ENCODE data around the gene POU2F1. TPM values are rescaled to one million over a fixed set of nuclear protein-coding genes. Genes with fewer than 3 reads are reported as not detected.

Gene POU2F1
- total and polyA plus RNA-seq, 2 experiments from 2014 or later: 38.8 to 66.1 TPM

DNA sequence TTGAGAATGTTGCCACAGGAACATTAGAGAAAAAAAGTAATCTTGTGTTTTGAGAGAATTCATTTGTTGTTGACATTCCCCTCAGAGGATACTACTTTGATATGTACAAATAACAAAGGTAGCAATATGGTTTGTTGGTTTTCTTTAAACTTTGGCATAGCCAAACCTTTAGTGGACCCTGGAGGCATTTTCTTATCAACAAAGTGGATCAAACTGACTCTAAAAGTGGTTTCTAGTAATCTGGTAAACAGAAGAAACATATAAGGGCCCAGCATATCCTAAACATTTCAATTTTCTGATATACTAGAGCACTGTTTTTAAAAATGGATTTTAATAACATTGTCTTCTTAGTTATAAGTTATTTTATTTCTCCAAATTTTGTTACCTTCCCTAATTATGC is 29.8 kb downstream of the POU2F1 start:
- no peaks in the 10 kb centered on the region for H3K36me3 Mint-ChIP-seq (ENCODE audit: low read depth)
- ATAC-seq (no peak), DNase-seq (ENCODE audit: low spot score) (no peak)
- Histone ChIP-seq H4K20me1 (replicated peaks; ENCODE audit: insufficient read depth) (peaks cover 29% of the 10 kb centered on the region), H3K9me2 (ENCODE audit: insufficient read depth) (no peaks in the 10 kb centered on the region), H3K27ac (ENCODE audit: low read depth) (no peak overlapping the region), H3K4me3 (no peak overlapping the region), H2AFZ (no peak overlapping the region), H3K27me3 (ENCODE audit: insufficient read depth) (no peaks in the 10 kb centered on the region), H3K4me2 (no peak overlapping the region), H3K4me1 (ENCODE audit: insufficient read depth) (peaks cover 8% of the 10 kb centered on the region), H3K36me3 (ENCODE audit: insufficient read depth) (no peaks in the 10 kb centered on the region), H3F3A (replicated peaks; ENCODE audit: low read depth) (no peaks in the 10 kb centered on the region), H3K79me2 (replicated peaks; ENCODE audit: insufficient read depth) (peaks cover 100% of the 10 kb centered on the region)
- no peaks in the 10 kb centered on the region for H3K9me3 Mint-ChIP-seq
- H3K27me3 Mint-ChIP-seq (ENCODE audit: insufficient read depth, low read depth, poor library complexity): peaks cover 3% of the 10 kb centered on the region
- no peak overlapping the region for H3K27ac Mint-ChIP-seq
- H3K4me1 Mint-ChIP-seq: peaks cover 32% of the 10 kb centered on the region
- H3K4me3 Mint-ChIP-seq: no peak overlapping the region
- TF ChIP-seq, protein P1, sequence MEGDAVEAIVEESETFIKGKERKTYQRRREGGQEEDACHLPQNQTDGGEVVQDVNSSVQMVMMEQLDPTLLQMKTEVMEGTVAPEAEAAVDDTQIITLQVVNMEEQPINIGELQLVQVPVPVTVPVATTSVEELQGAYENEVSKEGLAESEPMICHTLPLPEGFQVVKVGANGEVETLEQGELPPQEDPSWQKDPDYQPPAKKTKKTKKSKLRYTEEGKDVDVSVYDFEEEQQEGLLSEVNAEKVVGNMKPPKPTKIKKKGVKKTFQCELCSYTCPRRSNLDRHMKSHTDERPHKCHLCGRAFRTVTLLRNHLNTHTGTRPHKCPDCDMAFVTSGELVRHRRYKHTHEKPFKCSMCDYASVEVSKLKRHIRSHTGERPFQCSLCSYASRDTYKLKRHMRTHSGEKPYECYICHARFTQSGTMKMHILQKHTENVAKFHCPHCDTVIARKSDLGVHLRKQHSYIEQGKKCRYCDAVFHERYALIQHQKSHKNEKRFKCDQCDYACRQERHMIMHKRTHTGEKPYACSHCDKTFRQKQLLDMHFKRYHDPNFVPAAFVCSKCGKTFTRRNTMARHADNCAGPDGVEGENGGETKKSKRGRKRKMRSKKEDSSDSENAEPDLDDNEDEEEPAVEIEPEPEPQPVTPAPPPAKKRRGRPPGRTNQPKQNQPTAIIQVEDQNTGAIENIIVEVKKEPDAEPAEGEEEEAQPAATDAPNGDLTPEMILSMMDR (conservative IDR thresholded peaks at IDR 0.05; ENCODE audit: low read depth in 2 of 2): no peak
- TF ChIP-seq ETS1 (IDR thresholded peaks at IDR 0.05): no peak
- TF ChIP-seq, protein P2, sequence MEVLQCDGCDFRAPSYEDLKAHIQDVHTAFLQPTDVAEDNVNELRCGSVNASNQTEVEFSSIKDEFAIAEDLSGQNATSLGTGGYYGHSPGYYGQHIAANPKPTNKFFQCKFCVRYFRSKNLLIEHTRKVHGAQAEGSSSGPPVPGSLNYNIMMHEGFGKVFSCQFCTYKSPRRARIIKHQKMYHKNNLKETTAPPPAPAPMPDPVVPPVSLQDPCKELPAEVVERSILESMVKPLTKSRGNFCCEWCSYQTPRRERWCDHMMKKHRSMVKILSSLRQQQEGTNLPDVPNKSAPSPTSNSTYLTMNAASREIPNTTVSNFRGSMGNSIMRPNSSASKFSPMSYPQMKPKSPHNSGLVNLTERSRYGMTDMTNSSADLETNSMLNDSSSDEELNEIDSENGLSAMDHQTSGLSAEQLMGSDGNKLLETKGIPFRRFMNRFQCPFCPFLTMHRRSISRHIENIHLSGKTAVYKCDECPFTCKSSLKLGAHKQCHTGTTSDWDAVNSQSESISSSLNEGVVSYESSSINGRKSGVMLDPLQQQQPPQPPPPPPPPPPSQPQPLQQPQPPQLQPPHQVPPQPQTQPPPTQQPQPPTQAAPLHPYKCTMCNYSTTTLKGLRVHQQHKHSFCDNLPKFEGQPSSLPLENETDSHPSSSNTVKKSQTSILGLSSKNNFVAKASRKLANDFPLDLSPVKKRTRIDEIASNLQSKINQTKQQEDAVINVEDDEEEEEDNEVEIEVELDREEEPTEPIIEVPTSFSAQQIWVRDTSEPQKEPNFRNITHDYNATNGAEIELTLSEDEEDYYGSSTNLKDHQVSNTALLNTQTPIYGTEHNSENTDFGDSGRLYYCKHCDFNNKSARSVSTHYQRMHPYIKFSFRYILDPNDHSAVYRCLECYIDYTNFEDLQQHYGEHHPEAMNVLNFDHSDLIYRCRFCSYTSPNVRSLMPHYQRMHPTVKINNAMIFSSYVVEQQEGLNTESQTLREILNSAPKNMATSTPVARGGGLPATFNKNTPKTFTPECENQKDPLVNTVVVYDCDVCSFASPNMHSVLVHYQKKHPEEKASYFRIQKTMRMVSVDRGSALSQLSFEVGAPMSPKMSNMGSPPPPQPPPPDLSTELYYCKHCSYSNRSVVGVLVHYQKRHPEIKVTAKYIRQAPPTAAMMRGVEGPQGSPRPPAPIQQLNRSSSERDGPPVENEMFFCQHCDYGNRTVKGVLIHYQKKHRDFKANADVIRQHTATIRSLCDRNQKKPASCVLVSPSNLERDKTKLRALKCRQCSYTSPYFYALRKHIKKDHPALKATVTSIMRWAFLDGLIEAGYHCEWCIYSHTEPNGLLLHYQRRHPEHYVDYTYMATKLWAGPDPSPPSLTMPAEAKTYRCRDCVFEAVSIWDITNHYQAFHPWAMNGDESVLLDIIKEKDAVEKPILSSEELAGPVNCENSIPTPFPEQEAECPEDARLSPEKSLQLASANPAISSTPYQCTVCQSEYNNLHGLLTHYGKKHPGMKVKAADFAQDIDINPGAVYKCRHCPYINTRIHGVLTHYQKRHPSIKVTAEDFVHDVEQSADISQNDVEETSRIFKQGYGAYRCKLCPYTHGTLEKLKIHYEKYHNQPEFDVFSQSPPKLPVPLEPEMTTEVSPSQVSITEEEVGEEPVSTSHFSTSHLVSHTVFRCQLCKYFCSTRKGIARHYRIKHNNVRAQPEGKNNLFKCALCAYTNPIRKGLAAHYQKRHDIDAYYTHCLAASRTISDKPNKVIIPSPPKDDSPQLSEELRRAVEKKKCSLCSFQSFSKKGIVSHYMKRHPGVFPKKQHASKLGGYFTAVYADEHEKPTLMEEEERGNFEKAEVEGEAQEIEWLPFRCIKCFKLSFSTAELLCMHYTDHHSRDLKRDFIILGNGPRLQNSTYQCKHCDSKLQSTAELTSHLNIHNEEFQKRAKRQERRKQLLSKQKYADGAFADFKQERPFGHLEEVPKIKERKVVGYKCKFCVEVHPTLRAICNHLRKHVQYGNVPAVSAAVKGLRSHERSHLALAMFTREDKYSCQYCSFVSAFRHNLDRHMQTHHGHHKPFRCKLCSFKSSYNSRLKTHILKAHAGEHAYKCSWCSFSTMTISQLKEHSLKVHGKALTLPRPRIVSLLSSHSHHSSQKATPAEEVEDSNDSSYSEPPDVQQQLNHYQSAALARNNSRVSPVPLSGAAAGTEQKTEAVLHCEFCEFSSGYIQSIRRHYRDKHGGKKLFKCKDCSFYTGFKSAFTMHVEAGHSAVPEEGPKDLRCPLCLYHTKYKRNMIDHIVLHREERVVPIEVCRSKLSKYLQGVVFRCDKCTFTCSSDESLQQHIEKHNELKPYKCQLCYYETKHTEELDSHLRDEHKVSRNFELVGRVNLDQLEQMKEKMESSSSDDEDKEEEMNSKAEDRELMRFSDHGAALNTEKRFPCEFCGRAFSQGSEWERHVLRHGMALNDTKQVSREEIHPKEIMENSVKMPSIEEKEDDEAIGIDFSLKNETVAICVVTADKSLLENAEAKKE (CRISPR knock-in tag; IDR thresholded peaks at IDR 0.05): no peak
- TF ChIP-seq, protein P3, sequence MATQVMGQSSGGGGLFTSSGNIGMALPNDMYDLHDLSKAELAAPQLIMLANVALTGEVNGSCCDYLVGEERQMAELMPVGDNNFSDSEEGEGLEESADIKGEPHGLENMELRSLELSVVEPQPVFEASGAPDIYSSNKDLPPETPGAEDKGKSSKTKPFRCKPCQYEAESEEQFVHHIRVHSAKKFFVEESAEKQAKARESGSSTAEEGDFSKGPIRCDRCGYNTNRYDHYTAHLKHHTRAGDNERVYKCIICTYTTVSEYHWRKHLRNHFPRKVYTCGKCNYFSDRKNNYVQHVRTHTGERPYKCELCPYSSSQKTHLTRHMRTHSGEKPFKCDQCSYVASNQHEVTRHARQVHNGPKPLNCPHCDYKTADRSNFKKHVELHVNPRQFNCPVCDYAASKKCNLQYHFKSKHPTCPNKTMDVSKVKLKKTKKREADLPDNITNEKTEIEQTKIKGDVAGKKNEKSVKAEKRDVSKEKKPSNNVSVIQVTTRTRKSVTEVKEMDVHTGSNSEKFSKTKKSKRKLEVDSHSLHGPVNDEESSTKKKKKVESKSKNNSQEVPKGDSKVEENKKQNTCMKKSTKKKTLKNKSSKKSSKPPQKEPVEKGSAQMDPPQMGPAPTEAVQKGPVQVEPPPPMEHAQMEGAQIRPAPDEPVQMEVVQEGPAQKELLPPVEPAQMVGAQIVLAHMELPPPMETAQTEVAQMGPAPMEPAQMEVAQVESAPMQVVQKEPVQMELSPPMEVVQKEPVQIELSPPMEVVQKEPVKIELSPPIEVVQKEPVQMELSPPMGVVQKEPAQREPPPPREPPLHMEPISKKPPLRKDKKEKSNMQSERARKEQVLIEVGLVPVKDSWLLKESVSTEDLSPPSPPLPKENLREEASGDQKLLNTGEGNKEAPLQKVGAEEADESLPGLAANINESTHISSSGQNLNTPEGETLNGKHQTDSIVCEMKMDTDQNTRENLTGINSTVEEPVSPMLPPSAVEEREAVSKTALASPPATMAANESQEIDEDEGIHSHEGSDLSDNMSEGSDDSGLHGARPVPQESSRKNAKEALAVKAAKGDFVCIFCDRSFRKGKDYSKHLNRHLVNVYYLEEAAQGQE (IDR thresholded peaks at IDR 0.05; ENCODE audit: unreplicated experiment): no peak
- TF ChIP-seq NANOG (IDR thresholded peaks at IDR 0.05; ENCODE audit: borderline replicate concordance): no peak
- TF ChIP-seq ZNF331 (CRISPR knock-in tag; IDR thresholded peaks at IDR 0.05; ENCODE audit: low read depth): no peak
- no peak for TF ChIP-seq EZH2 (IDR thresholded peaks at IDR 0.05; ENCODE audit: low read depth, unreplicated experiment)
- no peak for TF ChIP-seq JUNB (IDR thresholded peaks at IDR 0.05; ENCODE audit: unreplicated experiment)
- TF ChIP-seq CREB1 (CRISPR knock-in tag; IDR thresholded peaks at IDR 0.05; ENCODE audit: low read depth): no peak
- no peak for TF ChIP-seq STAT1 (IDR thresholded peaks at IDR 0.05; ENCODE audit: unreplicated experiment)
- TF ChIP-seq POLR2AphosphoS5 (IDR thresholded peaks at IDR 0.05; ENCODE audit: low read depth): no peak
- no peak for TF ChIP-seq ZNF114 (CRISPR knock-in tag; IDR thresholded peaks at IDR 0.05)
